ENCODE measurements around the gene KRT16. TPM values are rescaled to one million over a fixed set of nuclear protein-coding genes. Genes with fewer than 3 reads are reported as not detected.

The KRT16 gene
- total RNA-seq, 2 experiments from 2014 or later = not detected

DNA sequence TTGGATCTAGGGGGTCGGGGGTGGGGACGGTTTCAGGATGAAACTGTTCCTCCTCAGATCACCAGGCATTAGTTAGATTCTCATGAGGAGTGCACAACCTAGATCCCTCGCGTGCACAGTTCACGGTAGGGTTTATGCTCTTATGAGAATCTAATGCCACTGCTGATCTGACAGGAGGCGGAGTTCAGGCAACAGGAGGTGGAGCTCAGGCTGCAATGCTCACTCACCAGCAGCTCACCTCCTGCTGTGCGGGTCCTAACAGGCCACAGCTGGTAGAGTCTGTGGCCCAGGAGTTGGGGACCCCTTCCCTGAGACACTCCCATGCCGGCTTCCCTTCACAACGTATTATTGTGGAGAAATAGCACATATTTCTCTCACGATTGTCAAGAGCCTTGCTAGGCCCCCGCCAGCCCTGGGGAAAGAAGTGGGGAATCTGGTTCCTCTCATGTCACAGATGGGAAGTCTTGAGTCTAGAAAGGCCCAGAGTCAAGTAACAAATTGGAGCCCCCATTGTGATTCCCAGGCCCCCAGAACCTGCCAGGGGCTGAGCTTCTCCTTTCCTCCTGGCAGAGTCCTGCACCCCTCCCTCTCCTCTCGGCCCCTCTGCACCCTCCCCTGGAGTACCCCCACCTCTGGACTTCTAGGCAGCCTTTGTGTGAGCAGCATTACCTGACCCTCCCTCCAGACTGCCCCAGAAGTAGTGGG, 19.8 kb downstream of the KRT16 start:
- Histone ChIP-seq H3K27ac (ENCODE audit: low read depth in 1 of 2, low read length in 2 of 2) (no peak overlapping the region), H3K36me3 (ENCODE audit: insufficient read depth, low read length) (no peaks in the 10 kb centered on the region), H3K27me3 (ENCODE audit: control insufficient read depth in 1 of 2, insufficient read depth in 2 of 2, low read length in 2 of 2) (no peaks in the 10 kb centered on the region), H3K4me3 (ENCODE audit: low read length) (no peak overlapping the region), H3K4me1 (ENCODE audit: insufficient read depth, low read length) (no peaks in the 10 kb centered on the region), H3K9me3 (ENCODE audit: control insufficient read depth in 1 of 2, insufficient read depth in 1 of 2, low read length in 2 of 2) (no peaks in the 10 kb centered on the region)
- Mint-ChIP-seq H3K36me3 (ENCODE audit: low read depth) (no peaks in the 10 kb centered on the region), H3K9me3 (no peaks in the 10 kb centered on the region), H3K4me1 (ENCODE audit: low read depth) (no peaks in the 10 kb centered on the region), H3K4me3 (no peak overlapping the region), H3K27ac (no peak overlapping the region), H3K27me3 (peaks cover 26% of the 10 kb centered on the region)
- ATAC-seq (ENCODE audit: poor library complexity) = no peak
- intact Hi-C loops (cut with DNase I, micrococcal nuclease) = no loop called here
- DNase-seq = no peak
- ChIA-PET CTCF (no interaction called here), POLR2A (no interaction called here)
- no peak for TF ChIP-seq CTCF (IDR thresholded peaks at IDR 0.05)

GRCh38 chr17:41589301-41589700, 23.3 kb downstream of the KRT16 start:
- no peak overlapping the region for H3K27ac Mint-ChIP-seq
- no peaks in the 10 kb centered on the region for H3K9me3 ChIP-seq (ENCODE audit: control insufficient read depth in 1 of 2, insufficient read depth in 1 of 2, low read length in 2 of 2)

DNA sequence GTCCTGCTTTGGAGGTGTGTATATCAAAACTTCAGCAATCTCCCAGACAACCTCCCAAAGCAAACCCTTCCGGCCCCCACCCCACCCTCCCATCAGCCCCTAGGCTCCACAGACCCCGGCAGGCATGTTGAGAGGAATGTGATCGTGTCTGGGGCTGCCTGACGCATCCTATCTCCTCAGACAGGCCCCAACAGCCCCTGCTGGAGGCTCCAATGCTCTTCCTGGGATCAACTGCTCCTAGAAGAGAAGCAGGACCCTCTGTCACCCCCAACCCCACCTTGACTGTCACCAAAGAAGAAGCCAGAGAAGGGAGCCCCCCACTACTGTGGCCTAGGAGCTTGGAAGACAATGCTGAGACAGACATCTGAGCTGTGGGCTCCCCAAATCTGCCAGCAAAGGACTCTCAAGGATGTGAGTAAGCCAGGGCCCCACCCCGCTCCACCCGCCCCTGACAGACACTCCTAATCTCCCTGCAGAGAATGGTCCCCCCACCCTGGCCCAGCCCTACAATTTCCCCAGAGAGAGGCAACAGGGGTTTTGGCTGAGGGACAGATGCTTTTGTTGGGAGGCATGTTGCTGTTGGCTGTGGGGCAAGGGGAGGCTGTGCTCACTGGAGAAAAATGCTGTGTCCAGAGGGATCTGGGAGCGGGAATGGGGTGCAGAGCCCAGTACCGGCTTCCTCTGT, 24.3 kb downstream of the KRT16 start:
- no peaks in the 10 kb centered on the region for H3K4me1 Mint-ChIP-seq (ENCODE audit: low read depth)
- no peak overlapping the region for H3K4me3 Mint-ChIP-seq

More at GRCh38 chr17:41589301-41589700, 23.3 kb downstream of the KRT16 start:
- no peak for DNase-seq
- Mint-ChIP-seq H3K36me3 (ENCODE audit: low read depth) (no peaks in the 10 kb centered on the region), H3K9me3 (no peaks in the 10 kb centered on the region), H3K4me1 (ENCODE audit: low read depth) (no peaks in the 10 kb centered on the region), H3K27me3 (peaks cover 30% of the 10 kb centered on the region), H3K4me3 (no peak overlapping the region)
- ChIA-PET POLR2A (no interaction called here), CTCF (no interaction called here)
- H3K4me1 ChIP-seq (ENCODE audit: insufficient read depth, low read length) = no peaks in the 10 kb centered on the region
- H3K36me3 ChIP-seq (ENCODE audit: insufficient read depth, low read length) = no peaks in the 10 kb centered on the region
- no peak for ATAC-seq (ENCODE audit: poor library complexity)
- no peak overlapping the region for H3K4me3 ChIP-seq (ENCODE audit: low read length)
- no peaks in the 10 kb centered on the region for H3K27me3 ChIP-seq (ENCODE audit: control insufficient read depth in 1 of 2, insufficient read depth in 2 of 2, low read length in 2 of 2)
- intact Hi-C loops (cut with DNase I, micrococcal nuclease) = no loop called here
- H3K27ac ChIP-seq (ENCODE audit: low read depth in 1 of 2, low read length in 2 of 2) = no peak overlapping the region
- TF ChIP-seq CTCF (IDR thresholded peaks at IDR 0.05) = no peak

More for the DNA sequence above, 24.3 kb downstream of the KRT16 start:
- Histone ChIP-seq H3K27me3 (ENCODE audit: control insufficient read depth in 1 of 2, insufficient read depth in 2 of 2, low read length in 2 of 2) (no peaks in the 10 kb centered on the region), H3K27ac (ENCODE audit: low read depth in 1 of 2, low read length in 2 of 2) (no peak overlapping the region), H3K4me3 (ENCODE audit: low read length) (no peak overlapping the region), H3K4me1 (ENCODE audit: insufficient read depth, low read length) (no peaks in the 10 kb centered on the region), H3K9me3 (ENCODE audit: control insufficient read depth in 1 of 2, insufficient read depth in 1 of 2, low read length in 2 of 2) (no peaks in the 10 kb centered on the region), H3K36me3 (ENCODE audit: insufficient read depth, low read length) (no peaks in the 10 kb centered on the region)
- Mint-ChIP-seq H3K27ac (no peak overlapping the region), H3K36me3 (ENCODE audit: low read depth) (no peaks in the 10 kb centered on the region), H3K9me3 (no peaks in the 10 kb centered on the region), H3K27me3 (peaks cover 39% of the 10 kb centered on the region)
- ChIA-PET POLR2A (no interaction called here), CTCF (no interaction called here)
- ATAC-seq (ENCODE audit: poor library complexity) (no peak), DNase-seq (no peak)
- intact Hi-C loops (cut with DNase I, micrococcal nuclease) = no loop called here
- TF ChIP-seq CTCF (IDR thresholded peaks at IDR 0.05) = no peak

All from CD4-positive, alpha-beta T cell (primary cell).